Caco-2 (cell line): Measurements from ENCODE around the gene EIF2B4. TPM values are rescaled to one million over a fixed set of nuclear protein-coding genes. Genes with fewer than 3 reads are reported as not detected.

Experiments
- BruUV-seq: library from RNA; stranded (reverse); fragments of 400-500 nt; replicated peaks from 2 replicates; lab custom pipeline; 2021; lab: Mats Ljungman, UMichigan
- CTCF ChIA-PET: fragments of 300-600 bp; sonication (Branson Sonifier 250); formaldehyde crosslinking; loops from one replicate; lab custom pipeline; 2022; ENCODE audit warnings: antibody characterized with exemption; lab: Charles Lee
- POLR2A ChIA-PET: fragments of 300-600 bp; sonication (Branson Sonifier 250); formaldehyde crosslinking; loops from one replicate; lab custom pipeline; 2022; ENCODE audit warnings: antibody characterized with exemption; lab: Charles Lee
- DNase-seq, 2 experiments: peaks; one replicate each; pipeline versions ENCODE4 v3.0.0 to v3.0.0-alpha.2; 2020 to 2022
- H3K27me3 ChIP-seq: replicated peaks from 2 replicates; pipeline ENCODE4 v1.6.0; 2011; ENCODE audit warnings: low read length; ENCODE audit not compliant: control insufficient read depth, insufficient read depth
- H3K36me3 ChIP-seq: 2 replicates; pipeline ENCODE4 v1.5.1; 2011; ENCODE audit warnings: low read length; ENCODE audit not compliant: control insufficient read depth, insufficient read depth
- H3K4me1 ChIP-seq: fragments of 250-450 bp; sonication (Bioruptor Pico); 2 replicates; pipeline ENCODE4 v1.5.1; 2020; ENCODE audit warnings: mild to moderate bottlenecking
- H3K4me3 ChIP-seq: 2 replicates; pipeline ENCODE4 v1.5.1; 2011; ENCODE audit warnings: low read depth, mild to moderate bottlenecking, control low read depth, low read length
- H3K9me3 ChIP-seq: fragments of 250-450 bp; sonication (Bioruptor Pico); 2 replicates; pipeline ENCODE4 v1.5.1; 2020; ENCODE audit warnings: mild to moderate bottlenecking, moderate library complexity
- H3K27ac Mint-ChIP-seq: one replicate; pipeline ENCODE4 v1.8.0; 2022; ENCODE audit warnings: mixed read lengths; ENCODE audit not compliant: unreplicated experiment
- H3K27me3 Mint-ChIP-seq: one replicate; pipeline ENCODE4 v1.8.0; 2022; ENCODE audit warnings: mixed read lengths; ENCODE audit not compliant: insufficient read depth, unreplicated experiment
- H3K36me3 Mint-ChIP-seq: one replicate; pipeline ENCODE4 v1.8.0; 2022; ENCODE audit warnings: mild to moderate bottlenecking, mixed read lengths; ENCODE audit not compliant: insufficient read depth, unreplicated experiment
- H3K4me1 Mint-ChIP-seq: one replicate; pipeline ENCODE4 v1.8.0; 2022; ENCODE audit warnings: low read depth, mixed read lengths; ENCODE audit not compliant: unreplicated experiment
- H3K4me3 Mint-ChIP-seq: one replicate; pipeline ENCODE4 v1.8.0; 2022; ENCODE audit warnings: mild to moderate bottlenecking, moderate library complexity, mixed read lengths; ENCODE audit not compliant: unreplicated experiment
- H3K9me3 Mint-ChIP-seq: one replicate; pipeline ENCODE4 v1.8.0; 2022; ENCODE audit warnings: mixed read lengths; ENCODE audit not compliant: unreplicated experiment
- CTCF ChIP-seq, 2 experiments: fragments of 200-600 bp in 1 of 2; IDR thresholded peaks; 1 replicate in 1 of 2; 2 replicates in 1 of 2; pipeline versions ENCODE4 v1.5.1 to v1.8.0; 2011 to 2022; ENCODE audit warnings: antibody characterized with exemption in 1 of 2, control low read depth in 1 of 2, inconsistent platforms in 1 of 2, low read depth in 1 of 2, low read length in 1 of 2, mild to moderate bottlenecking in 1 of 2, moderate library complexity in 1 of 2; ENCODE audit not compliant: insufficient read depth in 1 of 2, severe bottlenecking in 1 of 2, unreplicated experiment in 1 of 2
- intact Hi-C: fragments of 100-400 bp; cut with micrococcal nuclease; formaldehyde crosslinking; loops from one replicate; pipeline ENCODE4 v1.10.0; 2022; ENCODE audit not compliant: unreplicated experiment
- total RNA-seq: library from RNA; stranded (reverse); gene quantifications from 2 replicates; pipeline ENCODE4 v1.2.3, GENCODE V29; 2022

EIF2B4 gene
- total RNA-seq, 1 experiment from 2014 or later: 91.3 TPM

DNA sequence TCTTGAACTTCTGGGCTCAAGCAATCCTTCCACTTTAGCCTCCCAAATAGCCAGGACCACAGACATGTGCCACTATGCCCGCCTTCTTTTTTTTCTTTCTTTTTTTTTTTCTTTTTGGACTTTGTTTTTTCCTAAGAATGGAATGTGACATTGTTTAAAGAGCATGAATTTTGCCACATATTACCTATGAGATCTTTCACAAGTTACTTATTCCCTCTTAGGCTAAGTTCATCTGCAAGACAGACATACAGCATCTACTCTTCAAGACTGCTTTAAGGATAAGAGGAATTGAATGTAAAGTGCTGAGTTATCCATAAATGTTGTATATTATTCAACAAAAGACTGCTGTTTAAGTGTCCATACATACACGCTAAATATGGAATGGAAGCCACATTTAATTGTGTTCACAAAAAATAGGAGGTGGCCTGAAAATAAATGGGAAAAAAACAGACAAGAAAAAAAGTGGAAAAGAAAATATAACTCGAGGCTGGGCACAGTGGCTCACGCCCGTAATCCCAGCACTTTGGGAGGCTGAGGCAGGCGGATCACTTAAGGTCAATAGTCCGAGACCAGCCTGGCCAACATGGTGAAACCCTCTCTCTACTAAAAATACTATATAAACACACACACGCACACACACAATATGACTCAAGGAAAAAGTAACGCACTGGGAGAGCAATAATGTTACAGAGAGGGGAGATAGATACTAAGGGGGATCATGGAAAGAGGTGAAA, 42.4 kb upstream of the EIF2B4 start:
- peak overlapping the region; percentile 23 for H3K27ac Mint-ChIP-seq
- H3K4me1 Mint-ChIP-seq: peaks cover 27% of the 10 kb centered on the region
- CTCF ChIA-PET: no interaction called here
- intact Hi-C loops: no loop called here
- no peaks in the 10 kb centered on the region for H3K27me3 Mint-ChIP-seq
- H3K27me3 ChIP-seq: no peaks in the 10 kb centered on the region
- no TSS peak for BruUV-seq
- POLR2A ChIA-PET: no interaction called here
- TF ChIP-seq CTCF (IDR thresholded peaks at IDR 0.05; ENCODE audit: insufficient read depth in 1 of 2, low read depth in 1 of 2, low read length in 1 of 2, severe bottlenecking in 1 of 2, unreplicated experiment in 1 of 2): no peak
- H3K4me3 Mint-ChIP-seq: no peak overlapping the region
- H3K36me3 Mint-ChIP-seq: peaks cover 19% of the 10 kb centered on the region
- no peaks in the 10 kb centered on the region for H3K9me3 ChIP-seq
- no peaks in the 10 kb centered on the region for H3K9me3 Mint-ChIP-seq
- no peak overlapping the region for H3K4me3 ChIP-seq
- H3K4me1 ChIP-seq: peaks cover 26% of the 10 kb centered on the region
- H3K36me3 ChIP-seq: no peaks in the 10 kb centered on the region
- no peak for DNase-seq

- H3K4me1 ChIP-seq: peaks cover 28% of the 10 kb centered on the region
- DNase-seq: peak; percentile 96 to 99
- H3K9me3 ChIP-seq: no peaks in the 10 kb centered on the region
- H3K4me1 Mint-ChIP-seq: peaks cover 33% of the 10 kb centered on the region
- H3K27ac Mint-ChIP-seq: peak within 1 kb of the TSS; percentile 91
- H3K36me3 Mint-ChIP-seq: peaks cover 47% of the 10 kb centered on the region
- peak within 1 kb of the TSS; percentile 84 for H3K4me3 Mint-ChIP-seq
- no peaks in the 10 kb centered on the region for H3K9me3 Mint-ChIP-seq
- POLR2A ChIA-PET: interaction anchor here (0.6 to 3.1 kb wide), 8 partner anchors 17 to 1342 kb away, joined by 3 to 63 read pairs (median 4); partner anchors contain the start of genes NRBP1, PPP1CB, ZNF512 and ZNF513
- H3K27me3 ChIP-seq: no peaks in the 10 kb centered on the region
- BruUV-seq: no TSS peak
- intact Hi-C loops: loop anchor here (1.0 to 10.0 kb wide), 4 partner anchors 19 to 215 kb away; partner anchors contain the start of genes CCDC121, FNDC4, GCKR and GPN1
- CTCF ChIA-PET: interaction anchor here (0.8 to 3.4 kb wide), 7 partner anchors 20 to 274 kb away, joined by 3 to 36 read pairs (median 3); partner anchors contain the start of genes NRBP1, SLC4A1AP and SUPT7L
- no peaks in the 10 kb centered on the region for H3K36me3 ChIP-seq
- peak within 1 kb of the TSS; percentile 68 for H3K4me3 ChIP-seq
- no peak for TF ChIP-seq CTCF (IDR thresholded peaks at IDR 0.05; ENCODE audit: insufficient read depth in 1 of 2, low read depth in 1 of 2, low read length in 1 of 2, severe bottlenecking in 1 of 2, unreplicated experiment in 1 of 2)
- no peaks in the 10 kb centered on the region for H3K27me3 Mint-ChIP-seq
These were observed 39.4 kb upstream of the EIF2B4 start, which contains the start of gene PPM1G for GRCh38 chr2:27409321-27410073. Gene PPM1G (minus strand): TSS chr2:27409591. CDS start chr2:27409422, 169 bp downstream.
